GM04503 (cell line): Measurements from ENCODE around the gene ARIH1.
A peak's percentile ranks its signal among the peaks of the same experiment; 100 is the strongest.
"Not testable (repeated sequence)": the region's sequence is repeated elsewhere in the genome, so short reads cannot be mapped to it uniquely, and the experiment has no call there.

Experiments
- DNase-seq: peaks from one replicate; pipeline ENCODE4 v3.0.0-alpha.2; 2012; ENCODE audit warnings: low read depth

Gene ARIH1, protein sequence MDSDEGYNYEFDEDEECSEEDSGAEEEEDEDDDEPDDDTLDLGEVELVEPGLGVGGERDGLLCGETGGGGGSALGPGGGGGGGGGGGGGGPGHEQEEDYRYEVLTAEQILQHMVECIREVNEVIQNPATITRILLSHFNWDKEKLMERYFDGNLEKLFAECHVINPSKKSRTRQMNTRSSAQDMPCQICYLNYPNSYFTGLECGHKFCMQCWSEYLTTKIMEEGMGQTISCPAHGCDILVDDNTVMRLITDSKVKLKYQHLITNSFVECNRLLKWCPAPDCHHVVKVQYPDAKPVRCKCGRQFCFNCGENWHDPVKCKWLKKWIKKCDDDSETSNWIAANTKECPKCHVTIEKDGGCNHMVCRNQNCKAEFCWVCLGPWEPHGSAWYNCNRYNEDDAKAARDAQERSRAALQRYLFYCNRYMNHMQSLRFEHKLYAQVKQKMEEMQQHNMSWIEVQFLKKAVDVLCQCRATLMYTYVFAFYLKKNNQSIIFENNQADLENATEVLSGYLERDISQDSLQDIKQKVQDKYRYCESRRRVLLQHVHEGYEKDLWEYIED

DNA sequence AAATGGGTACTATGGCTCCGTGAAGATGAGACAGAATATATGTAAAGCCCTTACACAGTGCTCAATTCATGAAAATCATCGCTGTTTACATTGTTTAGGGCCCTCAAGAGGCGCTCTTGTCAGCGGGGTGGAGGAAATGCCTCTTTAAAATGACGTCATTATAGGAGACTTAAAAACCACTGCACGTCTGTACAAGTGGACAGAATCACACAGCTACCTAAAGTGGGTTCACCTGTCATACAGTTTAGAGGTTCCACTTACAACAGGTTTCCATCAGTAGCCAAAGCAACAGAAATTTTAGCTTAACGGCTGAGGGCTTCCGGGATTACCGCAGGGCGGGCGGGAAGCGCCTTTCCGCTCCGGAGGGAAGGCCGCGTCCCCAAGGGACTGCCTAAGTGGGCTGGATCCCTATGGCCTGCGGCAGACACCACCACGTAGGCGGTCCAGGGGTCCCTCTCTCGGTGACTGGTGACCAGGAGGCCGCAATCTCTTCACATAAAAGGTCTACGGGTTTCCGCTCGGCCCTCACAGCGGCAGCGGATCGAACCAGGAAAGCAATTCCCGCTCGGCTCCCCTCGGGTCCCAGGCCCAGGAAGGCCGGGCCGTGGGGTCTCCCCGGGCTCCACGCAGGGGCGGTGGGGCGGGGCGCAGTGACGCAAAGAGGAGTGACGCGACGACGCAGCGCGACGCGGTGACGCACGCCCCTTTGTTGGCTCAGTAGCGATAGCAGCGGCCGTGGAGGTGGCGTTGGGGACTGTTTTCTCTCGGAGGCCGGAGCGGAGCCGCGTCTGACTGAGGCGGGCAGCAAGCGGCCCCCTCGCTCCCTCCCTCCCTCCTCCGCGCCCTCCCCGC is at the start of gene ARIH1:
Gene ARIH1, plus strand, starts transcription at position 717 of the 852 bp plus-strand sequence. CDS start 310 bp downstream, outside the sequence.
- peak; percentile 72 for DNase-seq

DNA sequence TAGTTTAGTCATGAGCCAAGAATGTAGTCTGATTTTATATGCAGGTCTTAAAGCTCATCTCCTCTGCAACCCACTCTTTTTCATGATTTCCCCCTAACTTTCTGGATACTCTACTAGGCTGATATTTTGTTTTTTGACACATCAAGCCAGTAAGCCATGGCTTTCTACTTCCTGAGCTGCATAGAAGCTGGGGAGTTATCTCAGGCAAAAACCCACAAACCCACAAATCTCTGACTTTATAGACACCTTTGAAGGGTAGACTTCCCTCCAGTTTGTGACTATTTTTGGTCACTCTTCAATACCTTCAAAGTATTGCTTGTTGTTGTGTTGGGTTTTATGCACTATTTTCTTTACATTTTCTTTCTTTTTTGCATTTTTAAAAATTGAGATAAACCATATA is 47.4 kb upstream of the ARIH1 start:
- no peak for DNase-seq

DNA sequence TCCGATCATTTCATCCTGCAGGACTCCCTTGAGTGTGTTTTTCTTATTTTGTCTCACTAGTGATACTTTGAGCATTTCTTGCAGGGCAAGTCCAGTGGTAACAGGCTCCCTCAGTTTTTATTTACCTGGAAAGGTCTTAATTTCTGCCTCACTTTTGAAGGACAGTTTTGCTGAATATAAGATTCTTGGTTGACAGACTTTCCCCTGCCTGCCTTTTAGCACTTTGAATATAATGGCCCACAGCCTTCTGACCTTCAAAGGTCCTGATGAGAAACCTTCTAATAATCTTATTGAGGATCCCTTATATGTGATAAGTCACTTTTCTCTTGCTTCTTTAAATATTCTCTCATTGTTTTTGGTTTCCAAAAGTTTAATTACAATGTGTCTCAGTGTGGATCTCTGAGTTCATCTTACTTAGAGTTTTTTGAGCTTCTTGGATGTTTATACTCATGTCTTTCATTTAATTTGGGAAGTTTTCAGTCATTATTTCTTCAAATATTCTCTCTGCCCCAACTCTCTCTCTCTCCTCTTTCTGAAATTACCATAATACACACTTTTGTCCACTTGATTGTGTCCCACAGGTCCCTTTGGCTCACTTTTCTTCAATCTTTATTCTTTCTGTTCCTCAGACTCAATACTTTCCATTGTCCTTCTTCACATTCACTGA is 36.3 kb upstream of the ARIH1 start:
- no peak for DNase-seq

DNA sequence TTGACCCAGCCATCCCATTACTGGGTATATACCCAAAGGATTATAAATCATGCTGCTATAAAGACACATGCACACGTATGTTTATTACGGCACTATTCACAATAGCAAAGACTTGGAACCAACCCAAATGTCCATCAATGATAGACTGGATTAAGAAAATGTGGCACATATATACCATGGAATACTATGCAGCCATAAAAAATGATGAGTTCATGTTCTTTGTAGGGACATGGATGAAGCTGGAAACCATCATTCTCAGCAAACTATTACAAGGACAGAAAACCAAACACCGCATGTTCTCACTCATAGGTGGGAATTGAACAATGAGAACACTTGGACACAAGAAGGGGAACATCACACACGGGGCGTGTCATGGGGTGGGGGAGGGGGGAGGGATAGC is 31.3 kb upstream of the ARIH1 start:
- not testable (repeated sequence) for DNase-seq

DNA sequence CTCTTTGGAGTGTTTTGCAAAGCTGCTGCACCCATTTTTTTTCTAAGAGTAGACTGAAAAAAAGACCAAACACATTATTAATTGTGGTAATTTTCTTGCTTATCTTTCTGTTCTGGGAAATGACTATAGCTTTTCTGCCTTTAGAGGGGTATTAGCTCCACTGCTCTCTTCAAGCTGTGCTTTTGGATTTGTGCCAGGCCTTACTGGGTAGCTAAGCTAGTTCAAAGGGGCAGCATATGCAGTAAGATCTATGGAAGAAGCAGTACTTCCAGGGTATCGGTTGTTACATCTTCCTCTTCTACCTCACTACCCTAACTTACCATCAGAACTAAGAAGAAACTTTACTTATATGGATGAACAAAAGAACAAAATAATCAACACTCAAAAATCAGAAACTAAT is 28.7 kb upstream of the ARIH1 start:
- DNase-seq = no peak

DNA sequence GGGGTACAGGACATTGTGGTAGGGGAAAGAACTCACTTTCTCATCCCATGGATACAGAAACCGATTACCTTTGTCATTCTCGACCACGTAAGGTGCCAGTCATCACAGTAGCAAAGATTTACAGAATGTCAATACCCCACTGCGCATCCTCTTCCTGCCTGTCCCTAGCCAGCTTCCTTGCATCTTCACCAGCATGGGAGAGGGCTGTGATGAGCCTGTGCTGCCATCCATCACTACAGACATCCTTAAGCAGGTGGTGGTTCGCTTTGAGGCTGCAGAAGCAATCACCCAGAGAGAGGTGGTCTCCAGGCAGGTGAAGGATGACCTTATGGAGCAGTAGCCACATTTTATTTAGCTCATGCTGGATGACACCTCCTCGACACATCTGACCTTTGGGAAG is 23.3 kb upstream of the ARIH1 start:
- no peak for DNase-seq

DNA sequence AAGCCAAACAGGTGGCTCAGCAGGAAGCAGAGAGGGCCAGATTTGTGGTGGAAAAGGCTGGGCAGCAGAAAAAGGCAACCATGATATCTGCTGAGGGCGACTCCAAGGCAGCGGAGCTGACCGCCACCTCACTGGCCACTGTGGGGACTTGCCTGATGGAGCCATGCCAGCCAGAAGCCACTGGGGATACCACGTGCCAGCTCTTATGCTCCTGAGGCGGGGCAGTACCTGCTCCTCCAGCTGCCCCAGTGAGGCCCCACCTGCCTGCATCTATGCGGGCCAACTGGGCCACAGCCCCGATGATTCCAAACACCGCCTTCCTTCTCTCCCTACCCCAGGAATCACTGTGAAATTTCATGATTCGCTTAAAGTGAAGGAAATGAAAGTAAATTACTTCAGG is 22.9 kb upstream of the ARIH1 start:
- no peak for DNase-seq

DNA sequence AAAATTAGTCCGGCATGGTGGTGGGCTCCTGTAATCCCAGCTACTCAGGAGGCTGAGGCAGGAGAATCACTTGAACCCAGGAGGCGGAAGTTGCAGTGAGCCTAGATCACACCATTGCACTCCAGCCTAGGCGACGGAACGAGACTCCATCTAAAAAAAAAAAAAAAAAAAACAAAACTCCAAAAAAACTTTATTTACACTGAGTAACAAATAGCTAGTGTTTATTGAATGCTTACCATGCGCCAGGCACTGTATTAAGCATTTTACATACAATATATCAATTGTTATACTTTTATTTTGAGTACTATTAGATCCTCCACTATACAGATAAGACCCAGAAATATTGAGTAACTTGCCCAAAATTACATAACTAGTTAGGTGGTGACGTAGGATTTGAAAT is 17.4 kb upstream of the ARIH1 start:
- DNase-seq = no peak

DNA sequence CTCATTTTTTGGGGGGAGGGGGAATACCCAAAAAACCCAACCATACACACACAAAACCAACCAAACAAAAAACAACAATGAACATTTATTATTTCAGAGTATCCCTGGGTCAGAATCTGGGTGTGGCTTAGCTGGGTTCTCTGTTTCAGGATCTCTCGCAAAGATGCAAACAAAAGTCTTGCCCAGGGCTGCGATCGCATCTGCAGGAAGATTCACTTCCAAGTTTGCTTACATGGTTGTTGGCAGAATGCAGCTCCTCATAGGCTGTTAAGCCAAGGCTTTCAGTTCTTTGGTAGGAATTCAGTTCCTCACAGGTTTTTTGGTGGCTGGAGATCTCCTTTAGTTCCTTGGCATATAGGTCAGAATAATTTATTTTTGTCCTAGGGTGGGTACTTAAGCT is 13.7 kb upstream of the ARIH1 start:
- no peak for DNase-seq

DNA sequence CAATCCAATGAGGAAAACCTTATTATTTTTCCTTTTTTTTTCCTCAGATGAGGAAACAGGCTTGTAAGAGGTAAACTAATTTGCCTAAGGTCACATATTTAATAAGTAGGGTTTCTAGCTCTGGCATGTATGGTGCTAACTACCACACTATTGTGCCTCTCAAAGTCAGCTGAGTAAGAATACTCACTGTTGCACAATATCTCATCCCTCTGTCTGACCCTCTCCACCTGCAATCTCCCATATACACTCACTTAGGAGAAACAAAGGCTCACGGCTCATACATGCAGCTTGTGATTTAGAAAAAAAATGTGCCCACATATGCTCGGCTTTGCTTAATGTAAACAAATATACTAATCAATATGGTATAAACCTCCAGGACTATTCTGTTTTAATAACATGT is 10.4 kb upstream of the ARIH1 start:
- DNase-seq = no peak

DNA sequence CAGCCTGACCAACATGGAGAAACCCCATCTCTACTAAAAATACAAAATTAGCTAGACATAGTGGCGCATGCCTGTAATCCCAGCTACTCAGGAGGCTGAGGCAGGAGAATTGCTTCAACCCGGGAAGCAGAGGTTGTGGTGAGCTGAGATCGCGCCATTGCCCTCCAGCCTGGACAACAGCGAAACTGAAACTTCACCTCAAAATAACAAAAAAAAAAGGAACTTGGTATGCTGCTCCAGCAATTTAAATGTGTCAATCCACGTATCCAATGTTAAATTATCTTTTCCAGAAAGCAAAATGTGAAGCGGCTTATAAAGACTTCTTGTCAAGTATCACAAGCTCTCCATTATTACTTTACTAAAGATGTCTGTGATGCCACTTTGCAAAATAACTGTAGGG is 9.9 kb upstream of the ARIH1 start:
- DNase-seq = no peak

DNA sequence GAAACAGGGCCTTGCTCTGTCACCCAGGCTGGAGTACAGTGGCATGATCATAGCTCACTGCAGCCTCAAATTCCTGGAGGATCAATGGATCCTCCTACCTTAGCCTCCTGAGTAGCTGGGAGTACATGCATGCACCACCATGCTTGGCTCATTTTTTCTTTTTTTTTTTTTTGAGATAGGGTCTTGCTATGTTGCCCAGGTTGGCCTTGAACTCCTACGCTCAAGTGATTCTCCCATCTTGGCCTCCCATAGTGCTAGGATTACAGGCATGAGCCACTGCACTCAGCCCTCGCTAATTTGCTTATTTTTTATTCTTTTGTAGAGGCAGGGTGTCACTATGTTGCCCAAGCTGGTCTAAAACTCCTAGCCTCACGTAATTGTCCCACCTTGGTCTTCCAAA is 6.0 kb upstream of the ARIH1 start:
- DNase-seq = no peak

DNA sequence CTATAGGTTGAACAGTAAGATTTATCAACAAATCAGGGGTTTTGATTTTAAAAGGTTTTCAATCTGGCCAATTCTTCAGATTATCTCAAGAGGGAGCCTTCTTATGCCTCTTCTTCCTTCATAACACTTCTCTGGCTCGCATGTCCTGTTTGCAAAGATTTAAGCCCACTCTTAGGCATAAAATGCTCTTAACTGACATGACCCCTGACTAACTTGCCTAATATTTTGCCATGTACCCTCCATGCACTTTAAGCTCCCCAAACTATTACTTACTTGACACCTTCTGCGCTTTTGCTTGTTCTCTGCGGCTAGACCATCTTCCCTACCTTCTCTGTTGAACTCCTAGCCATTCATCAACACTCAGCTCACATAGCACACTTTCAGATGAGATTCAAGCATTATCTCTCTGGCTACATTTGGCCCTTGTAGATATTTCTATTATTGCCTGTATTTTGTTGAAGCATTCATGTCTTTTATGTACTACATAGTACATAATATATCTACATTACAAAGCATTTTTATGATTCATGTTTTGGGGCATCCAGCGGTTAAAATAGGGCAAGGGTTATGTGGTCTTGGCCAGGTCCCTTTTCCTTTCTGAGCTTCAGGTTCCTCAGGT is 1.0 kb upstream of the ARIH1 start:
- DNase-seq = no peak

DNA sequence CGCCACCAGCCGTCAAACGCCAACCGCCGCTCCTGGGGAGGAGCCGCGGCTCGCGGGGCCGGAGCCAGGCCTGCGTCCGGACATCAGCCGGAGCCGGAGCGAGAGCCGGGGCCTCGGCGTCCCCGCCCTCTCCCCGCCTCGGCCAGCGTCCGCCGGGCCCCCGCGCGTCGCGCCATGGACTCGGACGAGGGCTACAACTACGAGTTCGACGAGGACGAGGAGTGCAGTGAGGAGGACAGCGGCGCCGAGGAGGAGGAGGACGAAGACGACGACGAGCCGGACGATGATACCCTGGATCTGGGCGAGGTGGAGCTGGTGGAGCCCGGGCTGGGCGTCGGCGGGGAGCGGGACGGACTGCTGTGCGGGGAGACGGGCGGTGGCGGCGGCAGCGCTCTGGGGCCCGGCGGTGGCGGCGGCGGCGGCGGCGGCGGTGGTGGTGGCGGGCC is 359 bp downstream of the ARIH1 start:
- DNase-seq = no peak

DNA sequence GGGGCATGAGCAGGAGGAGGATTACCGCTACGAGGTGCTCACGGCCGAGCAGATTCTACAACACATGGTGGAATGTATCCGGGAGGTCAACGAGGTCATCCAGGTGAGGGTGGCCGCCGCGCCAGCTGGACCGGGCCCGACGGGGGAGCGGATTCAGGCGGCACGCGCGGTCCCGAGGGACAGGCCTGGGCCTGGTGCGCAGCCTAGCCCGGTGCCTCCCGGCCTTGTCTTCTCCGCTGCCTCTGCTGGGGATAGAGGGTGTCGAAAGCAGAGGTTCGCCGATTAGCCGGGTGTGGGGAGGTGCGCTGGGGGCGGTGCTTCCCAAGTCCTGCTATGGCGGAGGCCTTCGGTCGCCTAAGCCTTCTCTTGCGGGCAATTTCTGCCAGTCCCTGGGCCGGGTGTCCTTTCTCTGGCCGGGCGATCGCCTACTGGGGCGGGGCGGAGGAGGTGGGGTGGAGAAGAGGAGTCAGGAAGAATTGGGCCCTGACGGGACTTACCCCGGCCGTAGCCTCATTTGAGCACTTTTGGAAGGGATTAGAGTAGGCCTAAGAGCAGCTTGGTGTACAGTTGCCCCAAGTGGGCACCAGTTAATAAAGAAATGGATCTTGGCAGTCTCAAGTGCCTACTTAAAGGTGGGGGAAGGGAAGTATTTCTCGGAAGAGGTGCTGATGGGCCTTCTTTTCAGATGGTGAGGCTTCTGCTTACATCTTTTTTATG is 940 bp downstream of the ARIH1 start:
- DNase-seq = peak; percentile 35

DNA sequence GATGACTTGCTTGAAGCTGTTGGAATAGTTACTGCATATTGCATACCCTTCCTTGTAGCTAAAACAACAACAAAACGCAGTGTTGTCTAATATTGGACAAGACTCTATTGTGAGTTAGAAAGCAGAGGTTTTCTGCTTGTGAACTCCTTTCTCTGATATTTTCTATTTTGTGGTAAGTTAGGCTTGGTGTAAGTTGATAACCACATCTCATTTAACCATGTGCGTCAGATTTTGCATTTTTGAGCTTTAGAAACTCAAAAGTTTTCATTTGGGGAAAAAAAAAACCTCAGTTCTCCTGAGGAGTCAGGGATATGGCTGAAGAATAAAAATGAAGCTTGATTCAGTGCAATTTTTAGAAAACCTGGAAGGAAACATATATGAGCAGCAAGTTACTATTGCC is 1.5 kb downstream of the ARIH1 start:
- no peak for DNase-seq

DNA sequence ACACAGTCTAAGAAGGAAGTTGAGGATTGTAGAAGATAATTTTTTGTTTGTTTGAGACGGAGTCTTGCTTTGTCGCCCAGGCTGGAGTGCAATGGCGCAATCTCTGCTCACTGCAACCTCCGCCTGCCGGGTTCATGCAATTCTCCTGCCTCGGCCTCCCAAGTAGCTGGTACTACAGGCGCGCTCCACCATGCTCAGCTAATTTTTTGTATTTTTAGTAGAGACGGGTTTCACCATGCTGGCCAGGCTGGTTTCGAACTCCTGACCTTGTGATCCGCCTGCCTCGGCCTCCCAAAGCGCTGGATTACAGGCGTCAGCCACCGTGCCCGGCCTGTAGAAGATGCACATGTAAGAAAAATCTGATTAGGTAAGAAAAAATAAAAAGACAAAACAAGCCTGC is 2.2 kb downstream of the ARIH1 start:
- DNase-seq = not testable (repeated sequence)

DNA sequence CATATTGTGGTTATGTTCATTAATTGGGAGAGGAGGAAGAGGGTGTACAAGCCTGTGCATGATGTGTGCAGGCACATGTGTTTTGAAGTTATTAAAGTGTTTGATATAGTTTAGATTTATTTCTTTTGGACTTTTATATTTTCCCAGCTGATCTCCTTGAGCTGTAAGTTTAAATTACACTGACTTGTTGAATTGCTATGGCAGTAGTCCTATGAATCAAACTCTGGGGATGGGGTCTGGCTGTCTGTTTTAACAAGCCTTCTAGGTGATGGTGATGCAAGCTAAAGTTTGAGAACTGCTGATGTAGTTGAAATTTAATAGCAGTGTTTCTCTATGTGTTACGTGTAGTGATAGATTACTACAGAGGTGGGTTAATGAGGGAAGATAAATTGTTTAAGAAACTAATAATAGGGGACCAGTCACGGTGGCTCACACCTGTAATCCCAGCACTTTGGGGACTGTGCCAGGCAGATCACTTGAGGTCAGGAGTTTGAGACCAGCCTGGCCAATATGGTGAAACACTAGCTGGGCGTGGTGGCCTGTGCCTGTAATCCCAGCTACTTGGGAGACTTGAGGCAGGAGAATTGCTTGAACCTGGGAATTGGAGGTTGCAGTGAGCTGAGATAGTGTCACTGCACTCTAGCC is 7.0 kb downstream of the ARIH1 start:
- DNase-seq = no peak

DNA sequence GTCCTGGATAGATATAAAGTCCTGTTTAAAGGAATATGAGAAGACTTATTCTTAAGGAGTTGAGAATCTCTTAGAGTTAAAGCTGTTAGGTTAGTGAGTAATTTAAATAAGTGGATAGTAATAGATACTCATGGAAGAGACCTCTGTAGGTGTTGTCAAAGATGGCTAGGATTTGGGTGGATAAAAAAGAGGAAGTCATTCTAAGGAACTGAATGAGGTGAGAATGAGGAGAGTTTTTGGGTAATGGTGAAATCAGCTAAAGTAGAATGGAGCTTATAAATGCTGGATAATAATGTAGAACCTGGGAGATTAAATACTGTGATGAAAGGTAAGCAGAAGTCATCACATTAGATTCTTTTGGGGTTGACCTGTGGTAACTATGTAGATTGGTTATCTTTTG is 8.1 kb downstream of the ARIH1 start:
- DNase-seq = no peak

DNA sequence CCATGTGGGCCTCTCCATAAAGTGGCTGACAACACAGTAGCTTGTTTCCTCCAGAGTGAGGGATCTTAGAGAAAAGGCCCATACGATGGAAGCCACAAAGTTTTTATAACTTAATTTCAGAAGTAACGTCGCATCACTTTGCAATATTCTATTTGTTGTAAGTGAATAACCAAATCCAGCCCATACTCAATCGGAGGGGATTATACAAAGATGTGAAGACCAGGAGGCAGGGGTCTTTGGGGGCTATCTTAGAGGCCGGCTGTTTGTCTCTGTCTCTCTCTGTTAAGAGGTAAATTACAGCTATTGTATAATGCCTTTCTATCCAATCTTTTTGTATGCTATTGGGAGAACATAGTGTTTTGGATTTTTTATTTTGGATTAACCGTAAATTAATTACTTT is 9.1 kb downstream of the ARIH1 start:
- no peak for DNase-seq

DNA sequence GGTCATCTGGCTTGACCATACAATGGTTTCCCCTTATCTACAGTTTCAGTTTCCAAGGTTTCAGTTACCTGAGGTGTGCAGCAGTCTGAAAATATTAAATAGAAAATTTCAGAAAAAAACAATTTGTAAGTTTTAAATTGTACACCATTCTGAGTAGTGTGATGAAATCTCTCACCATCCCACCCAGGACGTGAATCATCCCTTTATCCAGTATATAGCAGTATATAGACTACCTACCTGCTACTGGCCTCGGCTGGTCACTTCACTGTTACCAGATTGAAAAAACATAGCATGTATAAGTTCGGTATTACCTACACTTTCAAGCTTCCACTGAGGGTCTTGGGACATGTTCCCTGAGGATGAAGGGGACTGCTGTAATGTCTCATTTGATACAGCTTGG is 12.0 kb downstream of the ARIH1 start:
- DNase-seq = no peak
